ENCODE measurements around the gene SH2D7.

The SH2D7 gene

GRCh38 chr15:78087951-78088772 is 4.2 kb upstream of the SH2D7 start:
- Histone ChIP-seq H2AFZ (ENCODE audit: low read depth, low read length, severe bottlenecking) (no peak overlapping the region), H3K9me2 (replicated peaks; ENCODE audit: insufficient read depth, low read length) (no peaks in the 10 kb centered on the region), H3K27me3 (ENCODE audit: low read length) (peaks cover 3% of the 10 kb centered on the region; the same call in 1 of the 2 replicates), H4K20me1 (ENCODE audit: low read depth, low read length) (no peaks in the 10 kb centered on the region), H3K9me3 (ENCODE audit: insufficient read depth, low read length) (no peaks in the 10 kb centered on the region), H3K4me2 (ENCODE audit: low read depth, low read length, poor library complexity, severe bottlenecking) (no peak overlapping the region), H3K36me3 (ENCODE audit: low read length) (no peaks in the 10 kb centered on the region), H3F3A (ENCODE audit: insufficient read depth) (no peaks in the 10 kb centered on the region), H3K9ac (ENCODE audit: low read length) (no peak overlapping the region), H3K27ac (ENCODE audit: low read depth, low read length) (no peak overlapping the region), H3K4me3 (ENCODE audit: insufficient read depth, low read length, poor library complexity, severe bottlenecking) (no peak overlapping the region), H3K79me2 (ENCODE audit: insufficient read depth, low read length) (no peaks in the 10 kb centered on the region)
- TF ChIP-seq CTCF (IDR thresholded peaks at IDR 0.05; ENCODE audit: insufficient read depth, low read length, poor library complexity, severe bottlenecking): no peak
- TF ChIP-seq EZH2phosphoT487 (conservative IDR thresholded peaks at IDR 0.05; ENCODE audit: low read length): no peak

- Histone ChIP-seq H3K79me2 (ENCODE audit: insufficient read depth, low read length) (no peaks in the 10 kb centered on the region), H2AFZ (ENCODE audit: low read depth, low read length, severe bottlenecking) (no peak overlapping the region), H3K27me3 (ENCODE audit: low read length) (peaks cover 3% of the 10 kb centered on the region; the same call in 1 of the 2 replicates), H4K20me1 (ENCODE audit: low read depth, low read length) (no peaks in the 10 kb centered on the region), H3K36me3 (ENCODE audit: low read length) (no peaks in the 10 kb centered on the region), H3K27ac (ENCODE audit: low read depth, low read length) (no peak overlapping the region), H3K9me3 (ENCODE audit: insufficient read depth, low read length) (no peaks in the 10 kb centered on the region), H3K4me2 (ENCODE audit: low read depth, low read length, poor library complexity, severe bottlenecking) (no peak overlapping the region), H3F3A (ENCODE audit: insufficient read depth) (no peaks in the 10 kb centered on the region), H3K9me2 (replicated peaks; ENCODE audit: insufficient read depth, low read length) (no peaks in the 10 kb centered on the region), H3K4me3 (ENCODE audit: insufficient read depth, low read length, poor library complexity, severe bottlenecking) (no peak overlapping the region), H3K9ac (ENCODE audit: low read length) (no peak overlapping the region)
- TF ChIP-seq CTCF (IDR thresholded peaks at IDR 0.05; ENCODE audit: insufficient read depth, low read length, poor library complexity, severe bottlenecking) (no peak), EZH2phosphoT487 (conservative IDR thresholded peaks at IDR 0.05; ENCODE audit: low read length) (no peak)
Measured at GRCh38 chr15:78088773-78089080, 3.6 kb upstream of the SH2D7 start.

- no peaks in the 10 kb centered on the region for H3K36me3 ChIP-seq (ENCODE audit: low read length)
- H2AFZ ChIP-seq (ENCODE audit: low read depth, low read length, severe bottlenecking): no peak overlapping the region
- no peaks in the 10 kb centered on the region for H3K9me2 ChIP-seq (replicated peaks; ENCODE audit: insufficient read depth, low read length)
- H3K9me3 ChIP-seq (ENCODE audit: insufficient read depth, low read length): no peaks in the 10 kb centered on the region
- H3K9ac ChIP-seq (ENCODE audit: low read length): no peak overlapping the region
- TF ChIP-seq EZH2phosphoT487 (conservative IDR thresholded peaks at IDR 0.05; ENCODE audit: low read length) (no peak), CTCF (IDR thresholded peaks at IDR 0.05; ENCODE audit: insufficient read depth, low read length, poor library complexity, severe bottlenecking) (no peak)
- H3K4me3 ChIP-seq (ENCODE audit: insufficient read depth, low read length, poor library complexity, severe bottlenecking): no peak overlapping the region
- no peak overlapping the region for H3K27ac ChIP-seq (ENCODE audit: low read depth, low read length)
- H3F3A ChIP-seq (ENCODE audit: insufficient read depth): no peaks in the 10 kb centered on the region
- H4K20me1 ChIP-seq (ENCODE audit: low read depth, low read length): no peaks in the 10 kb centered on the region
- H3K27me3 ChIP-seq (ENCODE audit: low read length): peaks cover 3% of the 10 kb centered on the region; the same call in 1 of the 2 replicates
- H3K79me2 ChIP-seq (ENCODE audit: insufficient read depth, low read length): no peaks in the 10 kb centered on the region
- H3K4me2 ChIP-seq (ENCODE audit: low read depth, low read length, poor library complexity, severe bottlenecking): no peak overlapping the region
Measured at GRCh38 chr15:78090422-78091063, 1.8 kb upstream of the SH2D7 start.
